ENCODE measurements around the gene BLTP3A.
"Not testable (repeated sequence)": the region's sequence is repeated elsewhere in the genome, so short reads cannot be mapped to it uniquely, and the experiment has no call there.

BLTP3A gene

DNA sequence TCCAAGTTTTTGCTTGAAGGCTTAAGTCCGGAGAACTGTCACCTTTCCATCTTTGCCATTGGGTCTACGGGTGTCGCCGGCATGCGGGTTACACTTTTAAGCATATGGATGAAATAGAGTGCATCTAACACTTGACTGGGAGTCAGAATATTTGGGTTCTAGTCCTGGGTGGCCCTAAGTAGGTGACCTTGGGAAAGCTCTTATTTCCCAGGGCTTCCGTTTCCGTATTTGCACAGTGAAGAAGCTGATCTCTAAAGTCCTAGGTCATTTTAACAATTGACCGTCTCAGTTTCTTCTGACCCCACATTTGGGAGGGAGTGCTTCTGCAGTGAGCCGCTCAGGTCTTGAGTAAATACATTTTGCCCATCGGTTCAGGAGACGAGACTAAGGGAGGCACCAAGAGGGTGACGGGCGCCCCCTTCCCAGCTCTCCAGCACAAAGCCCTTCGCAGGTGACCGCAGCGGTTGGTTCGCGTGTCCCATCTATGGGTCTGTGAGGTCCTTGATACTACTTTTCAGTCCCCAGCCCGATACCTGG, 651 bp upstream of the BLTP3A start:
- peak; percentile 29 for DNase-seq

DNA sequence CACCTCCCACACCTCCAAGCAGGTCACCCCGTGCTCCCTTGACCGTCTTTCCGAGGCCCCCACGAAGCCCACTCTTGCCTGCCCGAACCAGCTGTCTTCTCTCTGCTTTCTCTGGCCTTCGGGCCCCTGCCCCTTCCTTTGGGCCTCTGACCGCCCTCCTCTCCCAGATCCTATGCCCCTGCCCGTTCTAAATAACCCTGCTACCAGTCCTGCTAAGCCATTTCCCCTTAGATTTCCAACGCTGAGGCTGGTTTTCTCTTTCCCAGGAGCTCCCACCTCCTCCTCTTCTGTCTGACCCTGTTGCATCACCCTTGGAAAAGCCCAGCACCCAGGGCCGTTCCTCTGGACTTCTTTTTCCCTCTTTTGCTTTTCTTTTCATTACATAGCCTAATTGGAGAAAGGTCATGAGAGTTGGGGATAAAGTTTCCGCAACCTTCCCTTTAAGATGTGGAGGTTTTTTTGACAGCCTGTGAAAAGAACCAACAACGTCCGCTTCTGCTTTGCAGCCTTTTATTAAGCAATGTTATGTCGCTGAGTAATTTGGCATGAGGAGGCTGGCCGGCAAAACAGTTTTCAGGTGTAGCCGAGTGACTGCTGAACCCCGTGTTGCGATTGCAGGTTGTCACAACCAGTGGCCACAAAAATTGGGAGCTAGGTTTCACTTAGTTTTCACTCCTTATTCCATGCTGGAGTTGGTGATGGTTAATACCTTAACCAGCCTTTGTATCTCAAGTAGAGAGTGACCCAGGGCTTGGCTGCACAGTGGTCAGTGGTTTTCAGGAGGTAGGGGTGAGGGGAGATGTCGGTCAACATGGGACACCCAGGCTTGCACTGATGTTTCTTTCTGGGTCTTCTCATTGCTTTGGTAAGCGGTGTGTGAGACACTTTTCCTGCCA, 970 bp downstream of the BLTP3A start:
- peak; percentile 3 for DNase-seq

DNA sequence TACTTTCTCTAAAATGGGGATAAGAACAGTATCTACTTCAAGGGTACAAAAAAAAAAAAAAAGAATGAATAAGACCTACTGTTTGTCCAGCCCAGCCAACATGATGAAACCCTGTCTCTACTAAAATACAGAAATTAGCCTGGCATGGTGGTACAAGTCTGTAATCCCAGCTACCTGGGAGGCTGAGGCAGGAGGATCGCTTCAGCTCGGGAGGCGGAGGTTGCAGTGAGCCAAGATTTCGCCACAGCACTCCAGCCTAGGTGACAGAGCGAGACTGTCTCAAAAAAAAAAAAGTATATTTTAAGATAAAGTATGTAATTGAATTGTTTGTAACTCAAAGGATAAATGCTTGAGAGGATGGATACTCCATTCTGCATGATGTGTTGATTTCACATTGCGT, 2.0 kb downstream of the BLTP3A start:
- no peak for DNase-seq

DNA sequence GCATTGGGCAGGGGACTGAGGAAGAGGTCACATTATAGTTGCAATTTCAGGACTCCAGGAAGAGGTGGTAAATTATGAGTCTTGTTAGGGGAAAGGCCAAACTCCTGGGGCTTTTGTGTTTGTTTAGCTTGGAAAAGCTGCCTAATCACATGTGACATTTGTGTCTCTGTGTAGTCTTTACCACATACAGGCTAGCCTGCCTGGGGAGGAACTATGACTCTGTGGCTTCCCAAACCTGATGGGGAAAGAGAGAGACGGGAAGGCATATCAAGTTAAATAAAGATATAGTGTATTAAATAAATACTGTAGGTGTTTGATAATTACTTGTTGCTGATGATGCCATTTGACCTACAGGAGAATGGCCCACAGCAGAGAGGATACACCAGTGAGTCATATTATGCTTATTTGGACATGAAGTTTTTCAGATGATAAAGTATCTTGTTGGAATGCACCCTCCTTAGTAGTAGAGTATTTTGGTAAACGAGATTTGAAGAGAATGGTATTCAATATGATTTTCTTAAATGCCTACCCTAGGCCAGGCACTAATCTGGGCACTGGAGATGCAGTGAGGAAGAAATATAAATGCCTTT, 4.0 kb downstream of the BLTP3A start:
- DNase-seq = no peak

DNA sequence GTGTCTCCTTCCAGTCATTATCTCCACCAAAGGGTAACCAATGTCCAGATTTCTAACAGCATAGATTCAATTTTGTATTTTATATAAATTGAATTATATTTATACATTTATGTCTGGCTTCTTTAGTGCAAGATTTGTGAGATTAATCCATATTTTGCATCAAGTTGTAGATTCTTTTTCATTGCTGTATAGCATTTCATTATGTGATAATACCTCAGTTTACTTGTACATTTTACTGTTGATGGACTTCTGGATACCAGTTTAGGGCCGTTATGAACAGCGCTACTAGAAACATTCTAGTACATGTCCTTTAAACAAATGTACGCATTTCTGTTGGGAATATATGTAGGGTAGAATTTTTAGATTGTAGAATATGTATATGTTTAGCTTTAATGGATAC, 6.2 kb downstream of the BLTP3A start:
- no peak for DNase-seq

DNA sequence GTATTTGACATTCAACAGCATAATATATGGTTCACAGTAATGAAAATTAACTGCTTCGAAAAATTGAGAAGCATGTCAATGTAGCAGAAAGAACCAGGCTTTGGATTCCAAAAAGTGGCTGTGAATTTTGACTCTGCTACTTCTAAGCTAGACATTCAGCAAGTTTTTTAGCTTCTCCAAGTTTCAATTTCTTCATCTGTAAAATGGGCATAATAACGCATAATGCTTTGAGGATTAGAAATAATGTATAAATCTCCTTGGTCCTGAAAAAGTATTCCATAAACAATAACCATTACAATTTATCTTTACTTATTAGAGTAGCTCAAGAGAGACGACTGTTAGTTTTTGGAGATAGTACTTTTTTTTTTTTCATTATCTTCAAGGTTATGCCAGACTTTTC, 7.7 kb downstream of the BLTP3A start:
- DNase-seq = no peak

DNA sequence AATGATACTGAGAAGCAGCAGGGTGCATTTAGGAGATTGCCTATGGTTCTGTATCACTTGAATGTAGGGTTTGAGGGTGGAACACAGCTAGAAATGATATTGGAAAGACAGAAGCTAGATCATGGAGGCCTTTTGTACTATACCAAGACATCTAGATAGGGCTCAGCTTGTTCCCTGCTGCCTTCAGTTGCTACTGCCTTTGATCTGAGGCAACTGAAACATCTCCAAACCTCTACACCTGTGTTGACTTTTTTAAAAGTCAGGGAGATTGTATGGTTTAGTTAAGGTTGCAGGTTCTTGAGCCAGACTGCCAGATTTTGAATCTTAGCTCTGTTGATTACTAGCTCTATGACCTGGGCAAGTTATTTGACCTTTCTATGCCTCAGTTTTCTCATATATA, 12.7 kb downstream of the BLTP3A start:
- DNase-seq = no peak

DNA sequence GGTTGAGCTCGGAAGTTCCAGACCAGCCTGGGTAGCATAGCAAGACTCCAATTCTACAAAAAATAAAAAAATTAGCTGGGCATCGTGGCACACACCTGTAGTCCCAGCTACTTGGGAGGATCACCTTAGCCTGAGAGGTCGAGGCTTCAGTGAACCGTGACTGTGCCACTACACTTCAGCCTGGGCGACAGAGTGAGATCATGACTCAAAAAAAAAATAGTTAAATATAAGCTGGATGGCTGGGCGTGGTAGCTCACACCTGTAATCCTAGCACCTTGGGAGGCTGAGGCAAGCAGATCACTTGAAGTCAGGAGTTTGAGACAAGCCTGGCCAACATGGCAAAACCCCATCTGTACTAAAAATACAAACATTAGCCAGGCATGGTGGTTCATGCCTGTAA, 13.2 kb downstream of the BLTP3A start:
- DNase-seq = not testable (repeated sequence)

DNA sequence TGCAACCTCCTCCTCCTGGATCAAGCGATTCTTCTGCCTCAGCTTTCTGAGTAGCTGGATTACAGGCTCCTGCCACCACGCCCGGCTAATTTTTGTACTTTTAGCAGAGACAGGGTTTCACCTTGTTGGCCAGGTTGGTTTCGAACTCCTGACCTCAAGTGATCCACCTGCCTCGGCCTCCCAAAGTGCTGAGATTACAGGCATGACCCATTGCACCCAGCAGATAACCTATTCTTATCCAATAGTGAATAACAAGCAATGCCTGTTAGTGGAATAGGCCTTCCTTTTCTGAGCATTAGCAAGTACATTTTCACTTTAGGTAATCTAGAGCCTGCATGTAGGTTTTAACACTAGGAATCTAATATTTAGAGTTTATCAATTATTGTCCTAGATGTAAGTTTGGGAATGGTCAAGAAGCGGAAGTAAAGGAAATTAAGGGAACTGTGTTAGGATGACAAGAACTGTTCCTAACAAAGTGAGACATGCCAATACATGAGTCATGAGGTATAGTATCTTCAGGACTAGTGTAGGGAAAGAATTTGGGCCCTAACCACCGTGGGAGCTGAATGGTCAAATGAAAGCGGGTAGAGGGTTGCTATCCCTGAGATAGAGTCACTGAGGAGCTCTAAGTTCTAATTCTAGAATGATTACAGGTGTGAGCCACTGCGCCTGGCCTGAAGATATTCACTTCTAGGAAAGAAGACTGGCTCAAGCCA, 15.0 kb downstream of the BLTP3A start:
- no peak for DNase-seq

DNA sequence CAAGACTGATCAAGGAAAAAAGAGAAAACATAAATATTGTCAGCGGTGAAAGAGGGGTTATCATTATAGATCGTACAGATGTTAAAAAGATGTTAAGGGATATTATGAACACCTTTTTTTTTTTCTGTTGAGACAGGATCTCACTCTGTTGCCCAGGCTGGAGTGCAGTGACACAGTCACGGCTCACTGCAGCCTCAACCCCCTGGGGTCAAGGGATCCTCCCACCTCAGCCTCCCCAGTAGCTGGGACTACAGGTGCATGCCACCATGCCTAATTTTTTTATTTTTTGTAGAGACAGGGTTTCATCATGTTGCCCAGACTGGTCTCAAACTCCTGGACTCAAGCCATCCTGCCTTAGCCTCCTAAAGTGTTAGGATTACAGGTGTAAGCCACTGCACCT, 16.6 kb downstream of the BLTP3A start:
- not testable (repeated sequence) for DNase-seq

DNA sequence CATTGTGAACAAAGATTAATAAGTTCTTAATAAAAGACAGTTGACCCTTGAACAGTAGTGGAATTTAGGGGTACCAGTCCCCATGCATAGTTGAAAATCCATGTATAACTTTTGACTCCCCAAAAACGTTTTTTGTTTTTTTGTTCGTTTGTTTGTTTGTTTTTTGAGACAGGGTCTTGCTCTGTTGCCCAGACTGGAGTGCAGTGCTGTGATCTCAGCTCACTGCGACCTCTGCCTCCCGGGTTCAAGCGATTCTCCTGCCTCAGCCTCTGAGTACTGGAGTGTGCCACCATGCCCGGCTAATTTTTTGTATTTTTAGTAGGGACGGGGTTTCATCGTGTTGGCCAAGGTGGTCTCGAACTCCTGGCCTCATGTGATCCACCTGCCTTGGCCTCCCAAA, 17.5 kb downstream of the BLTP3A start:
- DNase-seq = not testable (repeated sequence)

DNA sequence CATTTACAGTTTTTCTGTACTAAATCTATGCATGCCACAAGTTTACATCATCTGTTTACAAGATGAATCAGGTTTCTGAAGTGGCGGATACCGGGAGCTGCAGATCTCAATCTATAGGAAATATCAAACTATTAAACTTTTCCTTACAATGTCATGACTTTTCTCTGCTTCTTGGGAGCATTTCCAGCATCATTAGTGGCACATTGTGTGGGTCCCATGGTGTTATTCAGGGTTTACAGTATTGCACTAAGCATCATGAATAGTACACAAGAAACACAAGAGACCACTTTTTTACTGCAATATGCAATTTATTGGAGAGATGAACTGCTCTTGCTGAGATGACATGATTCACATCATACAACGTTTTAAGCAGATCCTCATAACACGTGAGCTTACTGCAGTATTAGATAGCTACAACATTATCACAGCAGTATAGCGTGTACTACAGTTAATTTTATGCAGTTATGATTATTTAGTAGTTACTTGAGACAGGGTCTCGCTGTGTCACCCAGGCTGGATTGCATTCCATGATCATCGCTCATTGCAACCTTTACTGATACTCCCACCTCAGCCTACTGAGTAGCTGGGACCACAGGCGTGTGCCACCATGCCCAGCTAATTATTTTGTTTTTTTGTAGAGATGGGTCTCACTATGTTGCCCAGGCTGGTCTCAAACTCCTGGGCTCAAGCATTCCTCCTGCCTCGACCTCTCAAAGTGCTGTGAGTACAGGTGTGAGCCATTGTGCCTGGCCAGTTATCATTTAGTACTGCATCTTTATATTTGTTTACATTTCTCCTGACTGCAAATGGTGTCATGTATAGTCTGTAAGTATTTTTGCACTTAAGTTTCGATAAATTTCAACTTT, 18.4 kb downstream of the BLTP3A start:
- DNase-seq = no peak

DNA sequence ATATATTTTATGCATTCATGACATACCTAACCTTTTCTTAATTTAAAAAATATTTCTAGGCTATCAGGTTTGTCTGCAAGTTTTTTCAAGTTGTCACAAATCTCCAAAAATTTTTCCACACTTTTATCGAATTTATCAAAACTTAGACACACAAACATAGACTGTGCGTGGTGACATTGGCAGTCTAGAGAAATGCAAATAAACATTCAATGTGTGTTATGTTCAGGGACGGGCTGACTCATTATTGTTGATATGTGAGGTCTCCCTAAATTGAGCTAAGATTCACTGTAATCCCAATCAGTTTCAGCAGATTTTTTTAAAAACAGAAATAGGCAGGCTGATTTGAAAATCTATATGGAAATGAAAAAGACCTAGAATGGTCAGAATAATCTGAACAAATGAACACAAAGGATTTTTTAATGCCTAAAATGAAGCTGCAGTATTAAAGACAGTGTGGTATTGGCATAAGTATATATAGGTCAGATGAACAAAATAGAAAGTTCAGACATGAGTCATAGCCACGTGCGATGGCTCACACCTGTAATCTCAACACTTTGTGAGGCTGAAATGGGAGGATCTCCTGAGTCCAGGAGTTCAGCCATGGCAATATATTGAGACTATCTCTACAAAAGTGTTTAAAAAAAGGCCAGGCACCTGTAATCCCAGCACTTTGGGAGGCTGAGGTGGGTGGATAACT, 19.2 kb downstream of the BLTP3A start:
- DNase-seq = no peak

DNA sequence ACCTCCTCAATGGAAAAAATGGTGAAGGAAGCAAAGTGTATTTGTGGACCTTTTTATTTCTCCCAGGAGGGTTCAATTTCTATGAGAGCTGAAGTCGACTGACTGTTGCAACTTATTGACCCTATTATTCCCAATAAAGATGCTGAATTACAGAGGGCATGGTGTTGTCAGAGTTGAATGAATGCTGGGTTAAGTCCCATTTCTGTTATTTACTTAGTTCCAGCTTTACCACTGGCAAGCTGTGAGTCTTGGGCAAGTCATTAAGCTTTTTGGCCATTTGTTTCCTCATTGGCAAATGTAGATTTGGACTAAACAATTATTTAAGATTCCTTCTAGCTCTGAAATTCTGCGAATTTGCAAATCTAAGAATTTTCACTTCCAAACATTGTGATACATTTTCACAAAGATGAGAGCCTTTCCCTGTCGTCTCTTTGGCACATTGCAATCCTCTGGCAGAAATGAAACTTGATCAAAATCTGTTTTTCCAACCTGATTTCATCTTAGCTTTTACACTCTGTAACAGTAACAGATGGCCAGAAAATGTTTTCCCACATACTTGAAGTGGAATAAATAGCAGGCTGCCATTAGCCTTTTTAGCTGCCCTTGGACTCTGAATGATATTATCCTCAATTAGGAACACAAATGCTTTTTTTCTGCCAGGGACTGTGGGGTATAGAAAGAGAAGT, 21.3 kb downstream of the BLTP3A start:
- no peak for DNase-seq

DNA sequence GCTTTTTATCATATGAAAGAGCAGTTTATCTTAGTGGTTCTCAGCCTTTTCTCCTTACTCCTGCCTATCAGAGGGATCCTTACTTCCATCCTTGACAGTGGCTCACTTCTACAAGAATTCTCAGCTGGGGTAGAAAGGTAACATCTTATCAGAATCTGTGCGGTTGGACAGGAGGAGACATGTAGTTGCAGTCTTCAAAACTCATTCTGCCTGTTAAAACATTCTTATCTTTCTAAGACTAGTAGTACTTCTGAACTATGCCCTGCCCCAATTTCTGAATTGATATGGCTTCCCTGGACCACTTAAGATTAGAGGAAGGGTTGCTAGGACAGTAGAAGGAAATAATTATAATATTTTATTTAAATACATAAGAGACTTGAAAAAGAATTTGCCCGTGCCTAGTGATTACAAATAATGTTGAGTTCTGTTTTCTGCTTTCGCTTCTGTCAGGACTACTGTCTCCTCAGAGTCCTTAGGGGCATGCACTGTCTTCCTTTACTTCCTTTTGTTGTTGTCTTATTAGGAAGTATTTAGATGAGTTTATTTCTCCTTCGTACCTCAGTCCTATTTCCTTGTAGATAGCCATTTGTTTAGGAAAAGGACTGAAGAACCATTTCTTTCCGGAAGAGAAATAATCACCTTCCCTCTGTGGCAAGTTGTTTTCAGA, 24.9 kb downstream of the BLTP3A start:
- no peak for DNase-seq

DNA sequence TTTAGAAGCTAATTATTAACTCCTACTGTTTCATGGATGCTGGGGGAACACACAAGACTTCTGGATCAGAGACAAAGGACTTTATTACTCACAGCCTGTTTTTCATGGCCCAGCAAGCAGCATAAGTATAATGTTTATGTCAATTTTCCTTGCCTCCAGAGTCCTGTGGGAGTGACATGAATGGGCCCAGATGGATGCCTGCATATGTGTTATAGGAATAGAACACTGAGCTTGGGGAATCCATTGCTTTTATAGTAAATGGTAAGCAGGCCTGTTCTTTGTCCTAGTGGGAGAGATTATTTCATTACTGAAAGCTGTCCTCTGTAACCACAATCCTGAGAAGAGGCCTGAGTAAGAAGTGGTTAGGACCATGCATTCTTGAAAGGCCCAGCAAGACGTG, 25.6 kb downstream of the BLTP3A start:
- DNase-seq = no peak

DNA sequence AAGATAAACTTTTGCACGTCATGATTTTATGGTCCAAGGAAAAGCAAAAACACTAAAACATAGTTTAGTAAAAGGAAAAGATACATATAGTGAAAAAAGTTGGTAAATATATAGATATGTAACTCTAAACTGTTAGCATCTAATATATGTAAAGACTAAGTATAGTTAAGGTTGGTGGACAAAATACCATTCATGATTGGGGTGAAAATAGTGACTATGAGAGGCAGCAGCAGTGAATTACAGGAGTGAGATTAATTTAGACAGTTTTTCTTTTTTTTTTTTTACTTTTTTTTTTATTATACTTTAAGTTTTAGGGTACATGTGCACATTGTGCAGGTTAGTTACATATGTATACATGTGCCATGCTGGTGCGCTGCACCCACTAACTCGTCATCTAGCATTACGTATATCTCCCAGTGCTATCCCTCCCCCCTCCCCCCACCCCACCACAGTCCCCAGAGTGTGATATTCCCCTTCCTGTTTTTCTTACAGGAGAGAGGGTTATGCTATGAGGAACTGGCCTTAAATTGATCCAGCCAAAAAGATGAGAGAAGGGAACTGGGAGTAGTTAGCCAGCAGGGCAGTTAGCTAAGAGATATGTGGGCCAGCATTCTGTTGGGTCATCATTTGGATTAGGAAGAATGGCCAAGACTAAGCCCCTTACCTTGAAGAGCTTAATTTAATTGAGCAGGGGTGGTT, 27.1 kb downstream of the BLTP3A start:
- not testable (repeated sequence) for DNase-seq

DNA sequence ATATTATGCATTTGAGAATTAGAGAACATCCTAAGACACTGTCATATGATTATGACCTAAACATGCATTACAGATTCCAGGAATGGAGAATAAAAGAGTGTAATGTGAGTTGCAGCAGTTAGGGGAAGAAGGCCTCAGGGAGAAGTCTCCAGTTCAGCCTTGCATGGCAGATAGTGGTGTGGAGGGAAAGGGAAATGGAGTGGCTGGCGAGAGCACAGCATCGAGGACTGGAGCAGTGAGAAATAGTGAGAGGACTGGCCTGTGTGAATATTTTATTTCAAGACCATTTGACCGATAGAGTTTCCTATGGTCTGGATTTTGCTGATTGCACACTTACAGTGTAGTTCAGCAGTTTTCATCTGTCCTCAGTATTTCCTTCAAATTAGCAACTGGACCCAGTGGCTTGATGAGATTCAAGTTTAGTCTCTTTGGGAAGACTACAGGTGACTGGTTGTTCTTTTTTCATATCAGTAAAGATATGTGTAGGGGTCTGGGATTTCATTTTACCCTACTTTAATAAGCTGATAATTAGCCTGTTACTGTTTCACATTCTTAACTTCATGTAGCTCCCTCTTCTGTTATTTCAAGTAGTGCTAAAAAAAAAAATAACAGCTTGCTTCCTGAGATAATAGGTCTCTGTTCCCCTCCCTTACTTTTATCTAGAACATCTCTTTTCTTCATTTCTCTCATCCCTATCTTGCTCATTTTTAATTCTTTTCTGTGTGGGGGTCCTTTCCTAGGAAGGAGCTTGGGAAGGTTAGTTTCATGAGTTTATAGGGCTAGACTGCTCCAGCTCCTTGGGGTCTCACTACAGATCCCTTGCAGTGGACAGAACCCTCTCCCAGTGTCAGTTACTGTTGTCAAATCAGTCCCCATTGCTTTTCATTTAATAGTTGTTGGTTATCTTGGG, 27.9 kb downstream of the BLTP3A start:
- DNase-seq = no peak

DNA sequence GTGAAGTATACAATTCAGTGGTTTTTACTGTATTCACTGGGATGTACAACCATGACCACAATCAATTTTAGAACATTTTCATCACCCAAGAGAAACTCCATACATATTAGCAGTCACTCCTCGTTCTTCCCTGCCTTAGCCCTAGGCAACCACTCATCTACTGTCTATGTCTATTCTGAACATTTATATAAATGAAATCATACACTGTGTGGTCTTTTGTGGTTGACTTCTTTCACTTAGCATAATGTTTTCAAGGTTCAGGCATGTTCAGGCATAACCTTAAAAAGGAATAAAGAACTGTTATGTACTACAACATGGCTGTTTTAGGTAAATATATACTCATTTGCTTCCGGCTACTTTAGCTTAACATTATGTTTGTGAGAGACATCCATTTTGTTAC, 37.3 kb downstream of the BLTP3A start:
- DNase-seq = no peak

Data from activated gamma-delta T cell treated with Interleukin-2 at 50 U/mL for 16 hours (primary cell).